Right lobe of liver (tissue), 4 donors: ENCODE results near the gene CRISPLD2.

Experiments
- CTCF ChIP-seq, 4 donors: fragments of 200-600 bp in 3 of 4; fragments of 450-650 bp in 1 of 4; IDR thresholded peaks; one replicate each; pipeline versions ENCODE4 v1.5.1 to v1.8.0; 2016 to 2022; ENCODE audit warnings: antibody characterized with exemption in 4 of 4, mild to moderate bottlenecking in 2 of 4
- POLR2A ChIP-seq: fragments of 450-650 bp; IDR thresholded peaks from one replicate; pipeline ENCODE4 v1.6.1; 2017; ENCODE audit warnings: antibody characterized with exemption, mild to moderate bottlenecking
- donor health status: DM: no; HTN: no; CAD: no.
- donor health status: DM: no; HTN: no; CAD: no.
- donor health status: DM: no; HTN: yes; CAD: no.

- TF ChIP-seq CTCF (IDR thresholded peaks at IDR 0.05) = no peak
- no peak for TF ChIP-seq POLR2A
Measured at GRCh38 chr16:84787263-84787622, 32.5 kb upstream of the CRISPLD2 start.
